ENCODE measurements around the gene TPP2. TPM values are rescaled to one million over a fixed set of nuclear protein-coding genes. Genes with fewer than 3 reads are reported as not detected.

Gene TPP2
- total RNA-seq, 1 experiment from 2014 or later, result 31.6 TPM

GRCh38 chr13:102651392-102651791 is 54.6 kb downstream of the TPP2 start:
- no peak overlapping the region for H3K4me3 ChIP-seq (ENCODE audit: low read depth in 2 of 2, low read length in 2 of 2)
- ChIA-PET POLR2A (no interaction called here), CTCF (no interaction called here)
- peaks cover 4% of the 10 kb centered on the region for H3K36me3 ChIP-seq (ENCODE audit: control insufficient read depth, insufficient read depth, low read length)
- H3K9me3 ChIP-seq (ENCODE audit: control insufficient read depth, insufficient read depth, low read depth, low read length), result no peaks in the 10 kb centered on the region
- BruUV-seq (replicated peaks), result no TSS peak
- intact Hi-C loops (cut with micrococcal nuclease; ENCODE audit: unreplicated experiment) (no loop called here), in situ Hi-C loops (cut with HindIII; ENCODE audit: low pct_unique_long_range_greater_than_20kb, low sequenced_read_pairs) (no loop called here)
- ATAC-seq (no peak), DNase-seq (ENCODE audit: low read depth, low spot score) (no peak)
- H3K27me3 ChIP-seq (ENCODE audit: control insufficient read depth, insufficient read depth, low read length), result no peaks in the 10 kb centered on the region
- H3K4me1 ChIP-seq (ENCODE audit: control insufficient read depth, insufficient read depth, low read length), result peaks cover 3% of the 10 kb centered on the region; the same call in 1 of the 2 replicates
- no peak overlapping the region for H3K27ac ChIP-seq (ENCODE audit: low read length)
- no peak for TF ChIP-seq CTCF (IDR thresholded peaks at IDR 0.05)
- TF ChIP-seq TCF7L2 (IDR thresholded peaks at IDR 0.05; ENCODE audit: low read depth, low read length), result no peak
- TF ChIP-seq POLR2AphosphoS5 (IDR thresholded peaks at IDR 0.05; ENCODE audit: low read depth, low read length), result no peak
- TF ChIP-seq REST (IDR thresholded peaks at IDR 0.05; ENCODE audit: insufficient read depth in 1 of 2, low read depth in 2 of 2, low read length in 1 of 2), result no peak
- TF ChIP-seq SIN3A (IDR thresholded peaks at IDR 0.05; ENCODE audit: borderline replicate concordance, insufficient read depth, low read depth, low read length), result no peak

GRCh38 chr13:102651892-102652291 is 55.1 kb downstream of the TPP2 start:
- Histone ChIP-seq H3K9me3 (ENCODE audit: control insufficient read depth, insufficient read depth, low read depth, low read length) (no peaks in the 10 kb centered on the region), H3K4me1 (ENCODE audit: control insufficient read depth, insufficient read depth, low read length) (peaks cover 3% of the 10 kb centered on the region; the same call in 1 of the 2 replicates), H3K36me3 (ENCODE audit: control insufficient read depth, insufficient read depth, low read length) (peaks cover 4% of the 10 kb centered on the region), H3K27me3 (ENCODE audit: control insufficient read depth, insufficient read depth, low read length) (no peaks in the 10 kb centered on the region), H3K4me3 (ENCODE audit: low read depth in 2 of 2, low read length in 2 of 2) (no peak overlapping the region), H3K27ac (ENCODE audit: low read length) (no peak overlapping the region)
- no peak for DNase-seq (ENCODE audit: low read depth, low spot score)
- ATAC-seq, result no peak
- in situ Hi-C loops (cut with HindIII; ENCODE audit: low pct_unique_long_range_greater_than_20kb, low sequenced_read_pairs) (no loop called here), intact Hi-C loops (cut with micrococcal nuclease; ENCODE audit: unreplicated experiment) (no loop called here)
- BruUV-seq (replicated peaks), result no TSS peak
- ChIA-PET CTCF (no interaction called here), POLR2A (no interaction called here)
- no peak for TF ChIP-seq SIN3A (IDR thresholded peaks at IDR 0.05; ENCODE audit: borderline replicate concordance, insufficient read depth, low read depth, low read length)
- TF ChIP-seq REST (IDR thresholded peaks at IDR 0.05; ENCODE audit: insufficient read depth in 1 of 2, low read depth in 2 of 2, low read length in 1 of 2), result no peak
- TF ChIP-seq TCF7L2 (IDR thresholded peaks at IDR 0.05; ENCODE audit: low read depth, low read length), result no peak
- TF ChIP-seq POLR2AphosphoS5 (IDR thresholded peaks at IDR 0.05; ENCODE audit: low read depth, low read length), result no peak
- no peak for TF ChIP-seq CTCF (IDR thresholded peaks at IDR 0.05)

All from Panc1 (cell line).